Measurements from ENCODE around the gene EHBP1.

Gene EHBP1

GRCh38 chr2:63054841-63055225 is 349.3 kb downstream of the EHBP1 start:
- Histone ChIP-seq H4K8ac (ENCODE audit: low read depth, low read length) (no peak overlapping the region), H3K18ac (ENCODE audit: low read length) (no peak overlapping the region), H3K4me3 (ENCODE audit: low read length in 2 of 2) (no peak overlapping the region), H3K14ac (ENCODE audit: low read length) (no peak overlapping the region), H3K4ac (ENCODE audit: low read length) (no peak overlapping the region), H4K91ac (ENCODE audit: low read depth, low read length, poor library complexity) (no peak overlapping the region), H2BK5ac (ENCODE audit: low read length) (no peak overlapping the region), H3K9me3 (replicated peaks in 1 of 2; ENCODE audit: control insufficient read depth in 2 of 2, insufficient read depth in 1 of 2, low read depth in 1 of 2, low read length in 2 of 2) (peaks cover 2 to 45% of the 10 kb centered on the region in 2 donors), H3K4me2 (ENCODE audit: insufficient read depth, low read length, poor library complexity, severe bottlenecking) (peak overlapping the region; percentile 66), H2AFZ (ENCODE audit: low read length) (no peak overlapping the region), H3K4me1 (ENCODE audit: control insufficient read depth in 2 of 2, insufficient read depth in 1 of 2, low read depth in 1 of 2, low read length in 2 of 2) (peaks cover 2 to 38% of the 10 kb centered on the region in 2 donors), H2BK120ac (ENCODE audit: low read depth, low read length) (no peak overlapping the region), H3K79me1 (ENCODE audit: low read depth, low read length) (peaks cover 2% of the 10 kb centered on the region), H2BK15ac (ENCODE audit: low read length) (no peak overlapping the region), H3K27ac (replicated peaks; ENCODE audit: low read length) (no peak overlapping the region), H2AK5ac (ENCODE audit: low read depth, low read length) (no peak overlapping the region), H3K23ac (ENCODE audit: low read depth, low read length, poor library complexity) (no peak overlapping the region), H3K9ac (ENCODE audit: low read depth, low read length, poor library complexity) (no peak overlapping the region), H2BK12ac (ENCODE audit: low read length) (no peak overlapping the region), H3K27me3 (ENCODE audit: control insufficient read depth in 3 of 3, insufficient read depth in 3 of 3, low read depth in 1 of 3, low read length in 3 of 3) (peaks cover 30 to 92% (median 88%) of the 10 kb centered on the region in 3 experiments), H3K36me3 (replicated peaks in 1 of 2; ENCODE audit: control insufficient read depth in 2 of 2, insufficient read depth in 2 of 2, low read length in 2 of 2) (peaks cover 3 to 14% of the 10 kb centered on the region in 2 donors)
- peak; percentile 26 for DNase-seq (ENCODE audit: low spot score)
- no CpG with 5 or more reads among the region's 7 CpGs for WGBS, 2 donors (ENCODE audit: extremely low coverage in 2 of 2, insufficient read length in 2 of 2, insufficient replicate concordance in 1 of 2)

DNA sequence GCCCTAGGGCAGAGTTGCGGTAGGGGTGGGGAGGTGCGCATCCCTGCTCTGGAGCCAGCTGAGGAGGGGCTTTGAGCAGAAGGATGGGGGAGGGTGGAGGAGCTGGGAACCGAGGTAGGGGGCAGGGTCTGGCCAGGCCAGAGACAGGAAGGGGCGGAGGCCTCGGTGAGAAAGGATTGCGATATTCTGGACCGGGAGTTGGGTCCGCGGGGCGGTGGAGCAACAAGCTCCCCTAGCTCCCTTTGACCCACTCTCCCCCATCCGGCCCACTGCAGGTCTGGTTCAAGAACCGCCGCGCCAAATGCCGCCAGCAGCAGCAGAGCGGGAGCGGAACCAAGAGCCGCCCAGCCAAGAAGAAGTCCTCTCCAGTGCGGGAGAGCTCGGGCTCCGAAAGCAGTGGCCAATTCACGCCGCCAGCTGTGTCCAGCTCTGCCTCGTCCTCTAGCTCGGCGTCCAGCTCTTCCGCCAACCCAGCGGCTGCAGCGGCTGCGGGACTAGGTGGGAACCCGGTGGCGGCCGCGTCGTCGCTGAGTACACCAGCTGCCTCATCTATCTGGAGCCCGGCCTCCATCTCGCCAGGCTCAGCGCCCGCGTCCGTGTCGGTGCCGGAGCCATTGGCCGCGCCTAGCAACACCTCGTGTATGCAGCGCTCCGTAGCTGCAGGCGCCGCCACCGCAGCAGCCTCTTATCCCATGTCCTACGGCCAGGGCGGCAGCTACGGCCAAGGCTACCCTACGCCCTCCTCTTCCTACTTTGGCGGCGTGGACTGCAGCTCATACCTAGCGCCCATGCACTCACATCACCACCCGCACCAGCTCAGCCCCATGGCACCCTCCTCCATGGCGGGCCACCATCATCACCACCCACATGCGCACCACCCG is 350.0 kb downstream of the EHBP1 start:
- H3K4me2 ChIP-seq (ENCODE audit: insufficient read depth, low read length, poor library complexity, severe bottlenecking): peak overlapping the region; percentile 66
- no peak overlapping the region for H4K8ac ChIP-seq (ENCODE audit: low read depth, low read length)
- peak overlapping the region; percentile 17 for H2AFZ ChIP-seq (ENCODE audit: low read length)
- H3K9ac ChIP-seq (ENCODE audit: low read depth, low read length, poor library complexity): peak overlapping the region; percentile 63
- WGBS, 2 donors (ENCODE audit: extremely low coverage in 2 of 2, insufficient read length in 2 of 2, insufficient replicate concordance in 1 of 2): no CpG with 5 or more reads among the region's 63 CpGs
- peaks cover 2% of the 10 kb centered on the region for H3K79me1 ChIP-seq (ENCODE audit: low read depth, low read length)
- DNase-seq (ENCODE audit: low spot score): peak; percentile 43
- peak overlapping the region; percentile 98 for H2BK15ac ChIP-seq (ENCODE audit: low read length)
- peak overlapping the region; percentile 95 for H2BK12ac ChIP-seq (ENCODE audit: low read length)
- H3K36me3 ChIP-seq (replicated peaks in 1 of 2; ENCODE audit: control insufficient read depth in 2 of 2, insufficient read depth in 2 of 2, low read length in 2 of 2): peaks cover 3 to 14% of the 10 kb centered on the region in 2 donors
- peaks cover 0 to 37% of the 10 kb centered on the region in 2 donors for H3K4me1 ChIP-seq (ENCODE audit: control insufficient read depth in 2 of 2, insufficient read depth in 1 of 2, low read depth in 1 of 2, low read length in 2 of 2)
- H3K18ac ChIP-seq (ENCODE audit: low read length): peak overlapping the region; percentile 92
- peaks cover 30 to 96% (median 90%) of the 10 kb centered on the region in 3 experiments for H3K27me3 ChIP-seq (ENCODE audit: control insufficient read depth in 3 of 3, insufficient read depth in 3 of 3, low read depth in 1 of 3, low read length in 3 of 3)
- H3K4me3 ChIP-seq (ENCODE audit: low read length in 2 of 2): peak overlapping the region in 1 of 2 donors; percentile 66
- H4K91ac ChIP-seq (ENCODE audit: low read depth, low read length, poor library complexity): peak overlapping the region; percentile 69
- peak overlapping the region; percentile 72 for H3K4ac ChIP-seq (ENCODE audit: low read length)
- H3K27ac ChIP-seq (replicated peaks; ENCODE audit: low read length): no peak overlapping the region
- peak overlapping the region; percentile 99 for H3K23ac ChIP-seq (ENCODE audit: low read depth, low read length, poor library complexity)
- peak overlapping the region; percentile 95 for H3K14ac ChIP-seq (ENCODE audit: low read length)
- peak overlapping the region; percentile 95 for H2AK5ac ChIP-seq (ENCODE audit: low read depth, low read length)
- H3K9me3 ChIP-seq (replicated peaks in 1 of 2; ENCODE audit: control insufficient read depth in 2 of 2, insufficient read depth in 1 of 2, low read depth in 1 of 2, low read length in 2 of 2): peaks cover 2 to 45% of the 10 kb centered on the region in 2 donors
- peak overlapping the region; percentile 35 for H2BK5ac ChIP-seq (ENCODE audit: low read length)
- H2BK120ac ChIP-seq (ENCODE audit: low read depth, low read length): peak overlapping the region; percentile 2

DNA sequence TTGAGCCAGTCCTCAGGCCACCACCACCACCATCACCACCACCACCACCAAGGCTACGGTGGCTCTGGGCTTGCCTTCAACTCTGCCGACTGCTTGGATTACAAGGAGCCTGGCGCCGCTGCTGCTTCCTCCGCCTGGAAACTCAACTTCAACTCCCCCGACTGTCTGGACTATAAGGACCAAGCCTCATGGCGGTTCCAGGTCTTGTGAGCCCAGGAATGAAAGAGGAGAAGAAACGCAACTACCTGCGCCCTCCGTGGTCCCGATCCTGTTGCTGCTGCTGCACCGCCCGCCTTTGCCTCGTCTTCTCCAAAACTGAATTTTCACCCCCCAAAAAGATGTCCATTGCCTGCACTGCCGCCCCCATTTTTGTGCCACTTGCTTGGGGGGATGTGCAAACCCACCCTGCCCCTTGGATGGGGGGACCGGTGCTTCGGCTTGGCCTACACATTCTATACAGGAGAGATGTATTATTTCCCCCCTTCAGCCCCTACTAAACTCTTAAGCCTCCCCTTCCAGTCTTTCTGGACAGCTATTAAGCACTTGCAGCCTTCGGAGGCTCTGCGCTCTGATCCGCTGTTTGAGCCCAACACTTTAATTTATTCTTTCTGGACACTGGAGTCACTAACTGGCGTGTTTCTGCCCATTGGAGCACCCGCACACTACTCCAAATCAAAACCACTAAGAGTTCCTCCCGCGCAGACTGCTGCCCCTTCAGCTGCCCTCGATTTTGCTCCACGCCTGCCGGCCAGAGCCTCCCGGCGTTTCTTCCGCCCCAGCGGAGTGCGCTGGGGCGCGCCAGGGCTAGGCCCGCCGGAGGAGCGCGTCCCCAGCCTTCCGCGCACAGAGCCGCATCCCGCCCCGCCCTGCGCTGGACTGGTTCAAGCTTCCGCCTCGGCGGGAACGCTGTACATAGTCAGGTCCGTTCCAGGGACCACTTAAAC is 350.9 kb downstream of the EHBP1 start:
- DNase-seq (ENCODE audit: low spot score): peak; percentile 63
- peak overlapping the region; percentile 95 for H2AK5ac ChIP-seq (ENCODE audit: low read depth, low read length)
- peak overlapping the region; percentile 38 for H3K9ac ChIP-seq (ENCODE audit: low read depth, low read length, poor library complexity)
- peaks cover 3 to 14% of the 10 kb centered on the region in 2 donors for H3K36me3 ChIP-seq (replicated peaks in 1 of 2; ENCODE audit: control insufficient read depth in 2 of 2, insufficient read depth in 2 of 2, low read length in 2 of 2)
- peak overlapping the region; percentile 95 for H3K14ac ChIP-seq (ENCODE audit: low read length)
- H2BK12ac ChIP-seq (ENCODE audit: low read length): peak overlapping the region; percentile 95
- H3K27ac ChIP-seq (replicated peaks; ENCODE audit: low read length): no peak overlapping the region
- H3K4me2 ChIP-seq (ENCODE audit: insufficient read depth, low read length, poor library complexity, severe bottlenecking): peak overlapping the region; percentile 66
- H3K4me3 ChIP-seq (ENCODE audit: low read length in 2 of 2): peak overlapping the region in 1 of 2 donors; percentile 66
- H3K23ac ChIP-seq (ENCODE audit: low read depth, low read length, poor library complexity): peak overlapping the region; percentile 99
- WGBS, 2 donors (ENCODE audit: extremely low coverage in 2 of 2, insufficient read length in 2 of 2, insufficient replicate concordance in 1 of 2): no CpG with 5 or more reads among the region's 49 CpGs
- peak overlapping the region; percentile 35 for H2BK5ac ChIP-seq (ENCODE audit: low read length)
- H4K91ac ChIP-seq (ENCODE audit: low read depth, low read length, poor library complexity): peak overlapping the region; percentile 69
- H3K4me1 ChIP-seq (ENCODE audit: control insufficient read depth in 2 of 2, insufficient read depth in 1 of 2, low read depth in 1 of 2, low read length in 2 of 2): peaks cover 0 to 37% of the 10 kb centered on the region in 2 donors
- H3K79me1 ChIP-seq (ENCODE audit: low read depth, low read length): peaks cover 2% of the 10 kb centered on the region
- H2BK15ac ChIP-seq (ENCODE audit: low read length): peak overlapping the region; percentile 98
- H4K8ac ChIP-seq (ENCODE audit: low read depth, low read length): no peak overlapping the region
- H3K9me3 ChIP-seq (replicated peaks in 1 of 2; ENCODE audit: control insufficient read depth in 2 of 2, insufficient read depth in 1 of 2, low read depth in 1 of 2, low read length in 2 of 2): peaks cover 2 to 45% of the 10 kb centered on the region in 2 donors
- H2AFZ ChIP-seq (ENCODE audit: low read length): peak overlapping the region; percentile 33
- peak overlapping the region; percentile 92 for H3K18ac ChIP-seq (ENCODE audit: low read length)
- peaks cover 30 to 97% (median 83%) of the 10 kb centered on the region in 3 experiments for H3K27me3 ChIP-seq (ENCODE audit: control insufficient read depth in 3 of 3, insufficient read depth in 3 of 3, low read depth in 1 of 3, low read length in 3 of 3)
- peak overlapping the region; percentile 2 for H2BK120ac ChIP-seq (ENCODE audit: low read depth, low read length)
- H3K4ac ChIP-seq (ENCODE audit: low read length): peak overlapping the region; percentile 72
